ENCODE measurements around the gene VIPAS39.

- TF ChIP-seq CTCF (conservative IDR thresholded peaks at IDR 0.05) (no peak), ZFX (IDR thresholded peaks at IDR 0.05) (no peak)
Measured at GRCh38 chr14:77488558-77488957, 31.2 kb upstream of the VIPAS39 start.
